HEK293T (cell line): Measurements from ENCODE around the gene RPS19BP1.

Source experiments
- CTCF ChIA-PET: fragments of 350-600 bp; formaldehyde crosslinking; extraction: SDS; loops from one replicate; lab custom pipeline; 2021; ENCODE audit warnings: antibody characterized with exemption, inconsistent platforms; lab: Yijun Ruan, JAX
- POLR2A ChIA-PET: fragments of 350-600 bp; formaldehyde crosslinking; extraction: SDS; loops from one replicate; lab custom pipeline; 2020; ENCODE audit warnings: antibody characterized with exemption, inconsistent platforms; lab: Yijun Ruan, JAX
- DNase-seq: peaks from one replicate; pipeline ENCODE4 v3.0.0; 2012; ENCODE audit warnings: mixed read lengths; ENCODE audit errors: extremely low spot score
- ARNT ChIP-seq: fragments of 450-650 bp; IDR thresholded peaks from 2 replicates; pipeline ENCODE4 v1.6.1; 2017; ENCODE audit warnings: mild to moderate bottlenecking
- BHLHE40 ChIP-seq: fragments of 450-650 bp; IDR thresholded peaks from 2 replicates; pipeline ENCODE4 v1.6.1; 2016; ENCODE audit warnings: mild to moderate bottlenecking, moderate library complexity, borderline replicate concordance
- CTBP1 ChIP-seq: fragments of 450-650 bp; IDR thresholded peaks from 2 replicates; pipeline ENCODE4 v1.6.1; 2016; ENCODE audit warnings: borderline replicate concordance
- ELF4 ChIP-seq: fragments of 450-650 bp; IDR thresholded peaks from 2 replicates; pipeline ENCODE4 v1.6.1; 2017; ENCODE audit warnings: antibody characterized with exemption
- FOXA1 ChIP-seq: fragments of 450-650 bp; IDR thresholded peaks from 2 replicates; pipeline ENCODE4 v1.6.1; 2016; ENCODE audit warnings: mild to moderate bottlenecking
- FOXK2 ChIP-seq: fragments of 450-650 bp; IDR thresholded peaks from 2 replicates; pipeline ENCODE4 v1.6.1; 2016; ENCODE audit warnings: mild to moderate bottlenecking
- FOXM1 ChIP-seq: fragments of 450-650 bp; IDR thresholded peaks from 2 replicates; pipeline ENCODE4 v1.6.1; 2017; ENCODE audit warnings: mild to moderate bottlenecking, borderline replicate concordance
- HDGF ChIP-seq: fragments of 450-650 bp; IDR thresholded peaks from 2 replicates; pipeline ENCODE4 v1.6.1; 2017; ENCODE audit warnings: antibody characterized with exemption, borderline replicate concordance
- L3MBTL2 ChIP-seq: fragments of 450-650 bp; conservative IDR thresholded peaks from 2 replicates; pipeline ENCODE4 v1.6.1; 2016; ENCODE audit warnings: mild to moderate bottlenecking
- LEF1 ChIP-seq: fragments of 450-650 bp; IDR thresholded peaks from 2 replicates; pipeline ENCODE4 v1.6.1; 2017; ENCODE audit warnings: mild to moderate bottlenecking, borderline replicate concordance
- NFRKB ChIP-seq: fragments of 450-650 bp; IDR thresholded peaks from 2 replicates; pipeline ENCODE4 v1.6.1; 2016; ENCODE audit warnings: mild to moderate bottlenecking, moderate library complexity
- SP1 ChIP-seq: fragments of 450-650 bp; IDR thresholded peaks from 2 replicates; pipeline ENCODE4 v1.6.1; 2017
- SUZ12 ChIP-seq: fragments of 450-650 bp; IDR thresholded peaks from 2 replicates; pipeline ENCODE4 v1.6.1; 2016; ENCODE audit warnings: mild to moderate bottlenecking
- TARDBP ChIP-seq: fragments of 450-650 bp; IDR thresholded peaks from 2 replicates; pipeline ENCODE4 v1.6.1; 2016
- ZNF384 ChIP-seq: fragments of 450-650 bp; IDR thresholded peaks from 2 replicates; pipeline ENCODE4 v1.6.1; 2016
- TF ChIP-seq, protein P1 (sequence below): fragments of 450-650 bp; IDR thresholded peaks from 2 replicates; pipeline ENCODE4 v1.6.1; 2016

Gene RPS19BP1

DNA sequence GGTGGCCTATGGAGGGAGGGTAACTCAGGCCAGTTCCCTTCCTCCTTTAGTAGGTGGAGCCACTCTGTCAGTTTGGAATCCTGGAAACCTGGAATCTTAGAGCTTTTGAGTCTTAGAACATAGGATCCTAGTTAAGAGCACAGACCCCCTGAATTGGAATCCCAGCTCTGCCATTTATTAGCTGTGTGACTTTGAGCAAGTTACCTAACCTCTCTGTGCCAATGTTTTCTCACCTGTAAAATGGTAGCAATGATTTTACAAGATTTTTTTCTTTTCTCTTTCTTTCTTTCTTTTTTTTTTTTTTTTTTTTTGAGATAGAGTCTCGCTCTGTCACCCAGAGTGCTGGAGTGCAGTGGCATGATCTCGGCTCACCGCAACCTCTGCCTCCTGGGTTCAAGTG lies 20.9 kb upstream of the RPS19BP1 start:
- no peak for TF ChIP-seq ZNF384
- no peak for TF ChIP-seq SP1
- no peak for TF ChIP-seq BHLHE40
- TF ChIP-seq NFRKB: no peak
- TF ChIP-seq FOXK2: no peak
- CTCF ChIA-PET: no interaction called here
- no peak for DNase-seq
- POLR2A ChIA-PET: no interaction called here

DNA sequence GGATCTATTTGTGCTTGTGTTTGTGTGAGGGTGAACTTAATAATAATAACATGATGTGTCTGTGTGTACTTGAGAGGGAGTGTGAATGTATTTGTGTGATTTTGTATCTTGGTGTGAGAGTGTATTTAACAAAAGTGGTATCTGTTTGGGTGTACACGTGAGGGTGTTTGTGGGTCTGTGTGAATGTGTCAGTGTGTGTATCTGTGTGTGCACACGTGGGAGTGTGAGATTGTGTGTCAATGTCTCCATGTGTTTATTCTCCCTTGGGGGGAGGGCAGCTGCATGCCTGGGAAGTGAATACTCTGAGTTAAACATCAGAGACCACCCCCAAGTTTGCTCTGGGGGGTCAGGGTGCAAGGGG lies 15.0 kb upstream of the RPS19BP1 start:
- TF ChIP-seq BHLHE40: no peak
- no peak for TF ChIP-seq SUZ12
- no peak for TF ChIP-seq ELF4
- no peak for TF ChIP-seq CTBP1
- TF ChIP-seq LEF1: no peak
- no peak for TF ChIP-seq FOXA1
- CTCF ChIA-PET: no interaction called here
- POLR2A ChIA-PET: interaction anchor here (1.4 kb wide), 1 partner anchor 497 kb away, joined by 4 read pairs; no protein-coding TSS in a partner anchor
- DNase-seq: no peak

DNA sequence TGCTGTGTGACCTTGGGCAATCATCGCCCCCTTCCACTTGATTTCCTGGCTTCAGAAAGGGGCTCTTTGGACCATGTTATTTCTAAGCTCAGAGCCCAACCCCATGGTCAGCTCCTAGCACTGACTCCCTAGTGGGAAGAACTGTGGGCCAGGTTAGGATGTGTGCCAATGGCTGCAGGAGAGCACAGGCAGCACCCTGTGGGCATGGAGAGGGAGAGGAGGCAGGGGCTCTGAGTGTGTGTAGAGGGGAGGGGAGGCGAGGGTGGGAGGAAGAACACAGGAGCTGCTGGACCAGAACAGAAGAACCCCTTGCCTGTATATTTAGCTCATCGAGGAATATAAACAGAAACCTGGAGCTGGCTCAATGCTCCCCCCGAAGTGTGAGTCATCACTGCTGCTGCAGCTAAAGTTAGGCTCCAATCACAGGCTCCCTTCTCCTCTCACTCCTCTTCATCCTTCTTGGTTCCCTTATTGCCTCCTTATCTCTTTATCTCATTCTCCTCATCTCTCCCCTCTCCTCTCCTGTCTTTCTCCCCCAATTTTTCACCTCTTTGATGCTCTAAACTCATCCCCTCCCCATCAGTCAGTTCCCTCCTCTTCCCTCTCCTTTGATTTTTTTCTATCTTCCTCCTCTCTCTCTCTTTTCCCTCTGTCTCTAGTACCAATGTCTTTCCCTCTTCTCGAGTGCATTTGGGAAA lies 14.5 kb upstream of the RPS19BP1 start:
- CTCF ChIA-PET: interaction anchor here (0.8 kb wide), 1 partner anchor 11 kb away, joined by 3 read pairs; no protein-coding TSS in a partner anchor
- DNase-seq: no peak
- TF ChIP-seq, protein P1, sequence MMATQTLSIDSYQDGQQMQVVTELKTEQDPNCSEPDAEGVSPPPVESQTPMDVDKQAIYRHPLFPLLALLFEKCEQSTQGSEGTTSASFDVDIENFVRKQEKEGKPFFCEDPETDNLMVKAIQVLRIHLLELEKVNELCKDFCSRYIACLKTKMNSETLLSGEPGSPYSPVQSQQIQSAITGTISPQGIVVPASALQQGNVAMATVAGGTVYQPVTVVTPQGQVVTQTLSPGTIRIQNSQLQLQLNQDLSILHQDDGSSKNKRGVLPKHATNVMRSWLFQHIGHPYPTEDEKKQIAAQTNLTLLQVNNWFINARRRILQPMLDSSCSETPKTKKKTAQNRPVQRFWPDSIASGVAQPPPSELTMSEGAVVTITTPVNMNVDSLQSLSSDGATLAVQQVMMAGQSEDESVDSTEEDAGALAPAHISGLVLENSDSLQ: no peak
- TF ChIP-seq ELF4 (no peak), FOXM1 (no peak), SUZ12 (no peak), SP1 (no peak), BHLHE40 (no peak), LEF1 (no peak), FOXK2 (no peak), ARNT (no peak), FOXA1 (no peak), CTBP1 (no peak), L3MBTL2 (no peak), ZNF384 (no peak), NFRKB (no peak)
- POLR2A ChIA-PET: no interaction called here

DNA sequence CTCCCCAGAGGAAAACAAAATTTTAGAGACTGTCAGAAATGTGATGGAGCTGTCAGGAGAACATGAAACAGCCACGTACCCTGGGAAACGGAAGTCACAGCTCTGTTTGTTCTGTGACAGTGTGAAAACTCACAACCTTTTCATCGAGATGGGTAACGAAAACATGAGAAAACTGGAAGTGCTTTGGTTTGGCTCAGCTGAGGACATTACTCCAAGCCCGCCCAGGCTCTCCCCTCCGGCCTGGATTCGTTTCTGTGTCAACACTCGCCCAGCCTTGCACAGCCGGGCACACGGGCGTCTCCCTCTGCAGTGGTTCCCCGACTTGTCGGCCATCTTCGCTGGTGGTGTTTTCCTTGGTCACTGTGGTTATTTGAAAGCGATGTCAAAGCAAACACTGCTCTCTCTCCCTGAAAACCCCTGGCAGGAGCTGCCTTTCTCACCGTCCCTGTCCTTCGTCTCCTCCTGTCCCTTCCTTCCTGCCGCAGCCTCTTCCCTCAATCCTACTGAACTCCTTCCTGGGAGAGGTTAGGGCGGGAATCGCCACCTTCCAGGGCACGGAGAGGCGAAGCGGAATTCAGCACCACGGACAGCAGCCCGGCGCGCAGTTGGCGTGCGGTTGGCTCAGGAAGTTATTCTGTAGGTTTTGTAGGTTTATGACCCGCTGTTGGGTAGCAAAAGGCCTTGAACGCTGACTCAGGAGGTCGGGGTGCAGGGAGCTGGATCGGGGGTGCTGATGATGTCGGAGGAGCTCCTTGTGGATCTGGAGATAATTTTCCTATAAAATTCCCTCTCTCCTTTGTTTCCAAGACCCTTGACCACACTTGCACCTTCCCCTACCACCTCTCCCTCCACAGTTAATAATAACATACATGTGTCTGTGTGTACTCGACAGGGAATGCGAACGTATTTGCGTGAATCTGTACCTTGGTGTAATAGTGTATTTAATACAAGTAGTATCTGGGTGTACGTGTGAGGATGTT lies 13.1 kb upstream of the RPS19BP1 start:
- ChIA-PET POLR2A (interaction anchor here (1.1 kb wide), 1 partner anchor 498 kb away, joined by 3 read pairs; no protein-coding TSS in a partner anchor), CTCF (no interaction called here)
- peak; percentile 79 for DNase-seq
- TF ChIP-seq L3MBTL2 (peak; percentile 56), ELF4 (no peak), FOXA1 (no peak), CTBP1 (no peak), BHLHE40 (no peak), FOXK2 (no peak)

DNA sequence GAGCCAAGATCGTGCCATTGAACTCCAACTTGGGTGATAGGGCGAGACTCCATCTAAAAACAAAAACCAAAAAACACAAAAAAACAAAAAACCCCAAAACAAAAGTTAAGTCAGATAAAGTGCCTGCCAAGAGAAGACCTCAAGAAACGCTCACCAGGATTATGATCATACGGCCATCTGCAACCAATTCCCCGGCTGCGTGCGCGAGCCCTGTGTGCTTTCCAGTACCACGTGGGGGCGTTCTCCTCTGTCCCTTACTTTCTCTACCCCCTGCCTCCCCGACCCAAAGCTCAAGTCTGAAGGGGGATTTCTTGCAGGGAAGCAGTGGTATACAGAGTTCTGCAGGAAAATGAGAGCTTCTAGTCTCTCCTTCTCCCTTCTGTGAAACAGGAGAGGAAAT lies 10.5 kb upstream of the RPS19BP1 start:
- POLR2A ChIA-PET: interaction anchor here (0.7 kb wide), 1 partner anchor 23 kb away, joined by 3 read pairs; the partner anchor contains the start of gene ATF4
- TF ChIP-seq TARDBP (no peak), FOXK2 (no peak)
- peak; percentile 71 for DNase-seq
- CTCF ChIA-PET: interaction anchor here (0.5 to 1.6 kb wide), 8 partner anchors 8 to 856 kb away, joined by 3 to 8 read pairs (median 4); no protein-coding TSS in a partner anchor

DNA sequence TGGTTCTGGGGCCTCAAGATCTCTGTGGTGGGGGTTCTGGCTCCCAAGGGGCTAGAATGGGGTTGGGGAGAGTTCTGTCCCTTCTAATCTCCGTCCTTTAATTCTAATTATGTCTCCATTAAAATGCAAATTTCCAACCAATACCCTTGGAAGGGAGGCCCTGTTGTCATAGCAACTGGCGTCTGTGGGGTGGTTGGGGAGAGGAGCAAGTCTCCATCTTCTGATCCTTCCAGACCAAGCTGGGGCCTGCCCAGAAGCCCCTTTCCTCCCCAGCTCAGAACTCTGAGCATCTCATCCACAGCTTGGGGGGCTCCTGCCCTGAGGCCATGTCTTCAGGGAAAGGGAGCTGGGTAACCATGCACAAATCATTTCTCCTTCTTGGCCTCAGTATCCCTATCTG lies 5.4 kb upstream of the RPS19BP1 start:
- CTCF ChIA-PET: no interaction called here
- DNase-seq: no peak
- TF ChIP-seq BHLHE40 (no peak), ARNT (no peak)
- TF ChIP-seq, protein P1: no peak
- POLR2A ChIA-PET: interaction anchor here (1.3 kb wide), 1 partner anchor 36 kb away, joined by 3 read pairs; the partner anchor contains the start of gene MIEF1

DNA sequence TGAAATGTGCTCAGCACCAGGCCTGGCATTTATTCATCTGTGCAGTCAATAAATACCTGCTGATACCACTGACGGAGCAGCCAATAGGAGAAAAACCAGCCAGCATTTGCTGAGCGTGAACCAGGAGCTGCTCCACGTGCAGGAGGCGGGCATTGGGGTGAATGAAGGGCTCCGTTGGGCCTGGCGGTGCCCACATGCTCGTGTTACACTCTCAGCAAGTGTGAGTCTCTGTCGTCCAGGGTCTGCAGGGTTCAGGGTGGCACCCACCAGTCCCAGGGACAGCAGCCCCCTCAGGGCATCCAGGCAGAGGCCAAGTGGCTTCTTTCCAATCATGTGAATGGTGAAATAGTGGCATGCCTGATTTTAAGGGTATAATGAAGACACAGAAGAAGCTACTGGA lies 4.2 kb upstream of the RPS19BP1 start:
- ChIA-PET POLR2A (interaction anchor here (1.3 kb wide), 1 partner anchor 508 kb away, joined by 7 read pairs; no protein-coding TSS in a partner anchor), CTCF (interaction anchor here (0.8 kb wide), 1 partner anchor 41 kb away, joined by 3 read pairs; no protein-coding TSS in a partner anchor)
- DNase-seq: no peak
- no peak for TF ChIP-seq LEF1
- TF ChIP-seq FOXA1: no peak
- no peak for TF ChIP-seq FOXK2
- no peak for TF ChIP-seq BHLHE40
- TF ChIP-seq SP1: no peak
- TF ChIP-seq ELF4: no peak
- no peak for TF ChIP-seq SUZ12
- TF ChIP-seq, protein P1: no peak
- no peak for TF ChIP-seq ARNT
- no peak for TF ChIP-seq NFRKB
- TF ChIP-seq TARDBP: no peak
- TF ChIP-seq FOXM1: no peak
- TF ChIP-seq L3MBTL2: no peak
- no peak for TF ChIP-seq CTBP1
- TF ChIP-seq HDGF: no peak
- TF ChIP-seq ZNF384: no peak
